Stimulated activated CD4-positive, alpha-beta T cell treated with anti-CD3 and anti-CD28 coated beads, TNF-alpha, amount 100 ng/mL, for 4 hours (primary cell): ENCODE results near the gene POLG.

ENCODE experiments used
- DNase-seq, 3 experiments: peaks; one replicate each; pipeline ENCODE4 v3.0.0-alpha.2; 2020; ENCODE audit warnings: low read depth in 3 of 3

Gene POLG

GRCh38 chr15:89326316-89326715, 8.3 kb downstream of the POLG start:
- no peak for DNase-seq

DNA sequence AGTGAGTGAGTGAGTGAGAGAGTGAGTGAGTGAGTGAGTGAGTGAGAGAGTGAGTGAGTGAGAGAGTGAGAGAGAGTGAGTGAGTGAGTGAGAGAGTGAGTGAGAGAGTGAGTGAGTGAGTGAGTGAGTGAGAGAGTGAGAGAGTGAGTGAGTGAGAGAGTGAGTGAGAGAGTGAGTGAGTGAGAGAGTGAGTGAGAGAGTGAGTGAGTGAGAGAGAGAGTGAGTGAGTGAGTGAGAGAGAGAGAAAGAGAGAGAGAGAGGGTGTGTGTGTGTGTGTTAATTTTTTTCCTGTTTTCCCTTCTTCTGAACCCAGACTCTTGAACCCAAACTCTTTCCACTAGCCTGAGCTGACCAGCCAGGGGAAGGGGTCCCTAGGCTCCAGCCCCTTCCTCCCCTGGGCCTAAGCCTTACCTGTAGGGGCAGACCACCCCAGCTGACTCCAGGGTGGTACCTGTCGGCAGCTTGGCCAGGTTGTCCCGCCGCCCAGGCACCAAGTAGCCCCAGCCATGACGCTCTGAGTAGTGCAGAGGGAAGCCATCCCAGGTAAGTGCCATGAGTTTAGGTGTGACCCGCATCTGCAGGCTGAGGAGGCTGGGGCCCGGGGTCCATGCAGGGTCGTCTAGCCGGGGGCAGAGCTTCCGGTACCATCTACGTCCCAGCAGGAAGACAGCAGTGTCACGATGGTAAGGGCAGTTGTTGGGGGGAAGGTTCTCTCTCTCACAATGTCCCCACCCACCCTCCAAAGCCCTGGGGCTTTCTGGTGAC, 9.4 kb downstream of the POLG start:
- no peak for DNase-seq

DNA sequence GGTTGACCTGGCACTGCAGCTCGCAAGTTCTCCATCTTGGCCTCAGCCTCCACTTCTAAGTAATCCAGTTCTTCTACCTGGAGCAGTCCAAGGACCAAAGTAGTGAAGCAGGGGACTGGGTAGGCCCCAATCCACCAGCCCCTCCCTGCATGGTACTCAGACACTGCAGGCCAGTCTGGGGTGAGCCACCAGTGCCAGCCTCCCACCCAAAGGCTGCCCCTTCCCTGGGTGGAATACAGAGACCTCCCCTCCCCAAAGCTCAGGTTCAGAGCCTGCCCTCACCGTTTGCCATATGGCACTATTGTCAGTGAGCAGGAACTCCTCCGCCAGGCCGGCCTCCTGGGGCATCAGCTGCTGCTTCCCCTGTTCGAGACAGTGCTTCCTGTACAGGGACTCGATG, 10.8 kb downstream of the POLG start:
- DNase-seq: no peak

GRCh38 chr15:89322822-89323221, 11.8 kb downstream of the POLG start:
- no peak for DNase-seq

DNA sequence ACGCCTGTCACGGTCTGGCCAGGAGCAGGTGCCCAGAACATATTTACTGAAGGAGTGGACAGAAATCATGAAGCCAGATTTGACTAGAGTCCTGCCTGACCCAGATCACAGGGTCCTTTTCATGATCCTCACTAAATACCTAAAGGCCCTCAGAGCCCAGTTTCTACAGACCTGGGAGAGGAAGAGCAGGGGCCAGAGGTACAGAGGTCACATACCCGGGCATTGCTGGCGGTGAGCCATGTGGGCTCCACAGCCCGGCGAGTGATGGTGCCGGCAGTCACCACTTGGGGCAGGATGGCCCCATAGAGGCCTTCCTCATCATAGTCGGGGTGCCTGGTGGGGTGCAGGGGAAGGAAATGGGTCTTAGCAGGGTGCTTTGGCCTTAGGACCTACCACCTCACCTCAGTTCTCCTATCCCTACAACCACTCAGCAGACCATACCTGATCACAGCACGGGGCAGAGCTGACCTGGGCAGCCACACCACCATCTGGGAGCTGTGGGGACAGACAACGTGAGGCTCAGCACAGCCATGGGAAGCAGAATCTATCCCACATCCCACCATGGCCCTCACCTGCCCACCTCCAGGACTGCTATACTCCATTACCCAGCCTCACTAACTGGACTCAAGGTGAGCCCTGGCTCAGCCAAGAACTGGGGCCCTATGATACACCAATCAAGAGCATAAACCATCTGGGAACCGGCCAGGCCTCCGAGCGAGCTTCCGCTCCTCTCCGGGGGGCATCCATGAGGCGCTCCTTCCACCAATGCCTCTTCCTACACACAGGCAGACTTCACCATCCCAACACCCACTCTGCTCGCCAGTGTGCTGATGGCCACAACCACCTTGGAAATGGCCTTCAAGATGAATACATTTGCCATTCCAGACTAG, 12.9 kb downstream of the POLG start:
- no peak for DNase-seq

- DNase-seq: no peak
Observed at GRCh38 chr15:89320200-89320599, 14.4 kb downstream of the POLG start.

- DNase-seq: no peak
Observed at GRCh38 chr15:89319678-89320077, 14.9 kb downstream of the POLG start.

DNA sequence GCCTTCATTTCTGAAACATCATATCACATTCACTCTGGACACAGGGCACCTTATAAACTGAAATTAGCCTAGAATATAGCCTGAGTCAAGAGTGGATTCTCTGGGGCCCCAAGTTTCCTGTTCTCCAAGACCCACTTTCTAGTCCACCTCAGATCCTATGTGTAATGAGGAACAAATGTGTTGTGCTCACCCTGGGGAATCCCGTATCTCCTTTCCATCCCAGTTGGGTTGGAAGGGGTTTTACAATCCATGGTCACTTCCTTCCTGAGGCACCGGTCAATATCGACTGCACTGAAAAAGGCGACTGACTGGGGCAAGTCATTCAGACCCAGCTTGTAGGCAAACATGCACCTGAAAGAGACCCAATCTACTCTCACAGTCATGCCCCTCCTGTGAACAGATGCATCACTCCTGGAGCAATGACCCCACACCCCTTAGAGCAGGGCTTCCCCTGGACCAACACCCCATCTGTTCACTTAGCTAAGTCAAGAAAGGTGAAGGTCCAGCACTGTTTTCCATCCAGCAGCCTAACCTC, 17.4 kb downstream of the POLG start:
- DNase-seq: no peak

DNA sequence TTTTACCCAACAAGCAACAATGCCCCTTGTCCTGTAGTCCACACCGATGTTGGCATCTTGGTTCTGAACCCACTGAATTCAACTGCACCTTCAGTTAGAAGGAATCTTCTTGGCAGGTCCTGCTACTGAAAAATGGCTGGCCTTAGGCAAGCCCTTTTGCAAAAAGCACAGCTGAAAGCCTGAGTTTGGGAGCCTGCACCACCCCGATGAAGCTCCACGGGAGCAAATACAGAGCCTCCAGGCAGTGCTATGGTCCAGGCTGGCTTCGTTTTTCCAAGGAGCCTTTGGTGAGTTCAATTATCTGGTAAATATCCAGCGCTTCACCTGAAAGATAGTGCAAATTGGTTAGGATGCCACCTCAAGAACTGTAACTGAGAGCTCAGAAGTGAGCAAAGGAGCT, 18.1 kb downstream of the POLG start:
- no peak for DNase-seq

DNA sequence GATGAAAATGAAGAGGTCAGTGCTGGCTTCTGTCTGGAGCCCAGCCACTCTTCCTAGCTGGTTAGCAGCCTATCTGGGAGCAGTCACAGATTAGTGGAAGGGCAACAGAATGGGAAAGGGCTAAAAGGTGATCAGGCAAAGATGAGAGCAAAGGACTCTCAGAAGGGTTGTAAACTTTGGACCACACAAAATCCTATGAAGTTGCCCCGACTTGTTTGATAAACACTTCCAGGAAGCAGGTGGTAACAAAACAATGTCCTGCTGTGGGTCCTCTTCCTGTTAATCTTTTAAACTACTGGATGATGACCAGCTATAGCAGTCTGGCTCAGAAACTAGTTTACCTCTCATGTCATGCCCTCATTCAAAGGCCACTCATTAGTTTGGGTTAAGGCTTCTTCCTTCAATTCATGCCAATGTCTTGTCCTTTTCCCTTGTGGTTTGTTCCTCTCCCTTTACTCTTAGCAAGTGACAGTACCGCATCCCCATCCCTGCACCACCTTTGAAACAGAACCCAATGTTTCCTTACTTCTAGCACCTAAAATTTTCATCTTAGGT, 19.2 kb downstream of the POLG start:
- DNase-seq: no peak

GRCh38 chr15:89309993-89310392, 24.6 kb downstream of the POLG start:
- no peak for DNase-seq

DNA sequence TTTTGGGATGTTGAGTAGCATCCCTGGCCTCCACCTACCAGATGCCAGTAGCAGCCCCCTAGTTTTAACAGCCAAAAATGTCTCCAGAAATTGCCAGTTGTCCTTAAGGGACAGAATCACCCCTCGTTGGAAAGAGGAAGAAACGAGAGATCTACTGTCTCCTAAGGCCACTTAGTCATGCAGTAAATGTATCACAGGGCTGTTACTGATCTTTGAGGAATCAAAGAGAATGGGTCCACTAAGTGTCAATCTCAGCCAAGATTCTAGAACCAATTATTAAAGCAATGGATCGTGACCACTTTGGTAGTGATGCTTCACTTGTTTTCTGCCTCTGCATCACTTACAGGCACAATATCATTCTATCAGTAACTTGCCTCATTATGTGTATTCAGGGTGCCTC, 26.4 kb downstream of the POLG start:
- DNase-seq: no peak

DNA sequence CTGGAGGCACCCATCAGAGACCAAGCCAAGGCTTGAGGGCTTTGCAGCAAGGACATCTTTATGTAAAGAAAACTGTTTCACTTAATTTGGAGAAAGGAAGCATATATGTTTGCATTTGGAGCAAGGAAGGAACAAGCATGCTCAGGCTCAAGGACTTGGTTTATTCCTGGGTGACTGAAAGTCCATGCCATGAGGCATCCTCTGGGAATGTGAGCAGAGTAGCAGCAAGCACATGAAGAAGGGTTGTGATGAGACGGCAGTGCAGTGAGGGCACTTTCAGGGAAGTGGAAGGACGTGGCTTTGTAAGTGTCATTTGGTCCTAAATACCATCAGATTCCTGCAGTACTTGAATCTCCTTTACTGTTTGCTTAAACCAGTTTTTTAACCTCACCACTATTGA, 26.8 kb downstream of the POLG start:
- DNase-seq: no peak

DNA sequence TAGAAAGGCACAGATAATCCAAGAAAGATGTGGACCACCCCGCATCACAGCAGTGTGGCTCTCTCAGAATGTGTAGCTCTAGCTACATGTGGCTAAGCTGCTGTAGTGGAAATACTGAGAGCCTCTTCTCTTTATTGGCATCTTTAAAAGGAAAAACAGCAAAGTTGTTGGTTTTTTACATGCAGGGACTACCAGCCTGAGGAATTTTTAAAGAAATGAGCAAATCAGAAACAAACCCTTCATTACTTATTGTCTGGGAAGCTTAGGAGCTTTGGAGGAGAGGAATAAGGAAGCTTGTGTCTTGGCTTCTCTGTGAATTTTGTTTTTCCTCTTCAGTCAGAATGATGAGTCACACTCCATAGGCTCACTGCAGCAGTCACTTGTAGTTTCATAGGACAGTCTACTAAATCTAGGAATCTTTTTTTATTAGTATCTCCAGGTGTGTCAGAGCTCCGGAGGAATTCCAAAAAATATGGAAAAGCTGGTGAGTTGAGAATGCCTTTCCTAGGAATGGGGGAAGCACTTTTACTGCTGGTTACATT, 27.5 kb downstream of the POLG start:
- DNase-seq: no peak

- DNase-seq: no peak
Observed at GRCh38 chr15:89305395-89305794, 29.2 kb downstream of the POLG start.

- DNase-seq: no peak
Observed at GRCh38 chr15:89303986-89304385, 30.6 kb downstream of the POLG start.

DNA sequence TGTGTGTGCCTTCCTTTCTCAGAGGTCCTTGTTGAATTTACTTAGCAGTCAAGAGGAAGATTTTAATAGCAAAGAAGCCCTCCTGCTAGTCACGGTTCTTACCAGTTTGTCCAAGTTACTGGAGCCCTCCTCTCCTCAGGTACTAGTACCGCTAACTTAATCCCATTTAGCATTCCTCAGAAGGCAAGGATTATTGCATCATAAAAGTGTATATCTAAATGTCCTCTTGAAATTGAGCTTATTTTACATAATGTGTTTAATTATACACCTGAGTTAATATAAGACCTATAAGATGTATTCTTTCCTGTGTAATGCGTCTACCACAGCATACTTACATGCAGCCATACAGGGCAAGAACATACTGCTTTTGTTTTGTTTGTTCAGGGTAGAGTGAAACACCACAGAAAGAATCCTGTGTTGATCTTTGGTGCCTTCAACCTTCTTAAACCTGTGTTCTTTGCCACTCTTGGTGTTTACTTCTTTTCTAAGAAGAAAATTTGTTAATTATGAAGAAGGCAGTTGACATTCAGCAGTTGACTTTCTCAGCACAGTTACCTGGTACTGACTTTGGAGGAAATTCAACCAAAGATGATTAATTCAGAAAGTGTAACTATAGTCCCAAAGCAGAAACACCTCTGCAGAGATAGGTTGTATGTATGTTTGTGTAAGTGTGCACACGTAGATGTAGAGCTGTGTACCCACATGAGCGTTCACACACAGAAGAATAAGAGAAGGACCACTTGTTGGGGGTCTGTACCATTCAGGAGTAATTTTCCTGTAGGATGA, 33.1 kb downstream of the POLG start:
- DNase-seq: no peak

- DNase-seq: no peak
Observed at GRCh38 chr15:89299896-89300295, 34.7 kb downstream of the POLG start.

GRCh38 chr15:89293012-89293411, 41.6 kb downstream of the POLG start:
- no peak for DNase-seq

DNA sequence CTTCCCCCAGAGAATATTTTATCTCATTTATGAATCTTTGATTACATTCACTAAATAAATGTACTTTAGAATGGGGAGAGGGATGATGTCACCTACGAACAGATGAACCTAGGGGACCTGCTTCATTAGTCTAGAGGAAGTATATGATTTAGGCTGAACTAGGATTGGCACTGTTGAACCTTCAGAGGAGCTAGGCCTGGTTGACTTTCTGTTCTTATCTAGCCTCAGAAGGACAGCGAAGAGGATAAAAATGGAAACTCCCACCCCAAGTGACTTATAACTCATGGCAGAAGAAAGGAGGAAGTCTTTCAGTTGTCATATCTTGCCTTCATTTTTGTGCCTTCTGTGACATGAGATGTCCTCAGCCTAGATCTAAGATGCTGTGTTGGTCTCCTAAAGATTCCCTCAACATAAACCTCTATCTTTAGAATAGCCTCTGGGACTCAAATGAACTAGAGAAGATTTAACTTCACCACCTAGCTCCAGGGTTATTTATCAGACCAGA, 42.6 kb downstream of the POLG start:
- DNase-seq: no peak

DNA sequence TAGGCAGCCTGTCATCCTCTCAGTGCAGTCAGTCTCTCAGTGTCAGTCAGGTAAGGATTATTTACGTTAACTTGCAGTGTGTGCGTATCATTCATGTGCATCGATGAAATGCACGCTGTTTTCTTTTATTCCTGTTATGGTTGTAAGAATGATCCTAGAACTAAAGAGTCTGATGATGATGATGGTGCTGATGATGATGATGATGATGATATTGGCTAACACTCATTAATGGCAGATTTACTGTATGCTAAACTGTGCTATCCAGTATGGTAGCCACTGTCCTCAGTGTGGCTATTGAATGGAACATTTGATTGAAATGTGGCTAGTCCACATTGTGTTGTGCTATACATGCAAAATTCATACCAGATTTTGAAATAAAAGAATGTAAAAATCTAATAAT, 51.4 kb downstream of the POLG start:
- DNase-seq: no peak
